Stimulated activated CD8-positive, alpha-beta memory T cell treated with anti-CD3 and anti-CD28 coated beads, Interleukin-15, amount 100 ng/mL, for 24 hours (primary cell): ENCODE data around the gene RELN.
"Not testable (repeated sequence)": the region's sequence is repeated elsewhere in the genome, so short reads cannot be mapped to it uniquely, and the experiment has no call there.

ENCODE experiments used
- DNase-seq: peaks from one replicate; pipeline ENCODE4 v3.0.0-alpha.2; 2020; ENCODE audit warnings: low read depth

RELN gene

DNA sequence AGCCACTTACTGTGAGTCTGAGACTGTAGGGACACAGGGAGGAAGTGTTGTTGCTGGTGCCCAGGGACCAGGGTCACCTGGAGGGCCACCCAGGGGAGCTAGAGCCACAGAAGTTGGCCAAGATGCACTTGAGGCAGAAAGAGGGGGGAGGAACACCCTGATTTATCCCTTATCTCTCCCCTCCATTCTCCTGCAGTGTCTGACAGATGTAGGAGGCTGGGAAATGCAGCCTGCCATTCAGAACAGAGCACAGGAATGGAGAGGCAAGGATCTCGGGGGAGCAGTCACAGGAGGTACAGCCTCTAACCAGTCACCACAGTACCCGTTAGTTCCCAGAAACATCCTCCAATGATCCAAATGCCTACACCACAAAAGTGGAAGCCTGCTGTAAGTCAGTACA lies 425.0 kb downstream of the RELN start:
- DNase-seq = no peak

- DNase-seq = no peak
Observed at GRCh38 chr7:103560136-103560535, 429.3 kb downstream of the RELN start.

- no peak for DNase-seq
Observed at GRCh38 chr7:103551016-103551415, 438.4 kb downstream of the RELN start.

DNA sequence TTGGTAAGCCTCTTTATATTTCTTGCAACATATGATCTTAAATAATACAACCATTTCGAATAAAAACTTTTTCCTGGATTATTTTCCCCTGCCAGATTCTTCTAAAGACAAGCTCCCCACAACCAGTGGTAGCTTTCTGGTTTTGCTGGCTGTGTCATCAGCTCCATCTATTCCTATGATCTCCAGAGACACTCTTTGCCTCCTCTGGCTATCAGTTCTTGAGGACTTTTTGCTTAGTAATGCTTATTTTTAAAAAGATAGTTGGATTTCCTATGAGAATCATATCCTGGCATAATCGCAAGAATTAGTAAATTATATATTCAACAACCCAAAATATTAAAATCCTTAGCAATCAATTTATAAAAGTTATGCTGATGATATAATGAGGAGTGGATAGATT lies 439.7 kb downstream of the RELN start:
- DNase-seq = no peak

DNA sequence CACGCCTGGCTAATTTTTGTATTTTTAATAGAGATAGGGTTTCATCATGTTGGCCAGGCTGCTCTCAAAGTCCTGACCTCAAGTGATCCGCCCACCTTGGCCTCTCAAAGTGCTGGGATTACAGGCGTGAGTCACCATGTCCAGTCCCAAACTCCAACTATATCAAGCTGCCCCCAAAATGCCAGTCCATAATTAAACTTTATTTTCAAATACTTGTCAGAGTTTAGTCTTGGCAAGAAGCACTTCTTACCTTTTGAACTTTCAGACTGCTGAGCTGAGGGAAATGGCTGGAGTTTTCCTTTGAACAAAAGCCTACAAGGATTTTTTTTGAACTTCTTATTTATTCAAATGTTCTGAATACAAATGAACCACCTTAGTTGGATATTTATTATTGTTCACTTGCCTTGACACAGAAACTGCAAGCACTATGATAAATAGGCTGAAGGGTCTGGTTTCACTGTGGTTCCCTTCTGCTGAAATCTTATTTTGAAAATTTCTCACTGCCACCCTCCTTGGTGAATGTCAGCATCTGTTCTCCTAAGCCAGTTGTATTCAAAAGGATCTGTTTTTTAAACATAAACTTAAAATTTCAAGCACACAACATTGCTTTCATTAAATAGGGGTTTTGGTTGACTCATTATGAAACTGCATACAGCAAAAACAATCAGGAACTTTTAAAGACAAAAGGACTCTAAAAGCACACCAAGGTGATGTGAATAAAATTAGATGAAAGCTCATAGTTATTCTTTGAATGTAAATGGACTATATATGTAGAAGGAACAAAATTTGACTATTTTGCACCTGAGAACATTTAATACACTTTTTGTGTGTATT lies 441.8 kb downstream of the RELN start:
- no peak for DNase-seq

- DNase-seq = no peak
Observed at GRCh38 chr7:103542470-103542869, 447.0 kb downstream of the RELN start.

DNA sequence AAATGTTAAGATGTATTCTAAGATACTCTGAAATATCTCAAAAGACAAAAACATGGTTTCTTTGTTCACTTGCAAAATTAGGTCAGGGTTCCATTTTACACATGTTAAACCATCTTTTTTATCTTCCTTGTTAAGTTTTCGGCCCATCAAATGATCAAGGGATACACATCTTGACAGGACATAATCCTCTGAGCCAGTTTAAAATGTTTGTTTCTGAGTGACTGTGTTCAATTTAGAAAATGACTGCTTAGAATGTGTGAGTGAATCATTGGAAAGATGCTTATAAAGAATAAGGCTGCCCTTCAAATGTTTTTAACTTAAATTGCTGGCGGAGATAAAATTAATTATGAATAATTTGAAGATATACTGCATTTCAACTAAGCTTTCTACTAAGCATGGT lies 447.5 kb downstream of the RELN start:
- DNase-seq = no peak

- no peak for DNase-seq
Observed at GRCh38 chr7:103541026-103541425, 448.4 kb downstream of the RELN start.

DNA sequence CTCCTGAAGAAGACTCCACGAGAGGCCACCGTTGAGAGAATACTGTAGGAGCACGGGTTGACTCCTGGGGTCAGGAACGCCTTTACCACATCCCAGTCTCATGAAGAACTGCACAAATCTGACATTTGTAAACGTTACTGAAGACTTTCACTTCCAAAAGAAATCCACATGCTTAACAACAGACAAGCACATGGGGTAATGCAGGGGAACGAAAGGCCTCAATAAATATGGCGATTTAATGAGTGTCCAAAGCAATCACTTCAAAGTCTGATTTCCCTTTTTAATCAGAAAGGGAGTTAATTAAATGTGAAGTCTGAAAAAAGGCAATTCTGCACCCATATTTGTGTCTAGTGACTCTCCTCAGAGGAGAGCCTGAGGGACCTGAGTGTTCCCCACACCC lies 449.1 kb downstream of the RELN start:
- DNase-seq = no peak

- no peak for DNase-seq
Observed at GRCh38 chr7:103539875-103540274, 449.6 kb downstream of the RELN start.

GRCh38 chr7:103538964-103539709 lies 450.3 kb downstream of the RELN start:
- no peak for DNase-seq

GRCh38 chr7:103533761-103534160 lies 455.7 kb downstream of the RELN start:
- no peak for DNase-seq

DNA sequence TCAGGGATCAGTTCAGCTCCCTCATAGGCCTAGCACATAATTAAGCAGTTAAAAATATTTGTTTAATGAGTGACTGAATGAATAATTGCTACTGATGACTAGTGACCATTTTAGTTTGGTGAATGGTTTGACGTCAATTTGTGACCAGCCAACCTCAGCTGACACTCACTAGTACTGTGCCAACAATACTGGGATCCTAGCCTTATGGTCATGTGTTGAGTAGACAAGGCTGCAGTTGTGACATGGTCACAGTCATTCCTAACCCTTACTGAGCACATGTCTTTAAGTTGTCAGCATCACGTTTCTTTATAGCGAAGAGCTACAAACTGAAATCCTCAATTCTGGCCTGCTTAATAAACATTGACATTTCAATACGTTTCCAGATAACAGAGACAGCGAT lies 456.5 kb downstream of the RELN start:
- no peak for DNase-seq

DNA sequence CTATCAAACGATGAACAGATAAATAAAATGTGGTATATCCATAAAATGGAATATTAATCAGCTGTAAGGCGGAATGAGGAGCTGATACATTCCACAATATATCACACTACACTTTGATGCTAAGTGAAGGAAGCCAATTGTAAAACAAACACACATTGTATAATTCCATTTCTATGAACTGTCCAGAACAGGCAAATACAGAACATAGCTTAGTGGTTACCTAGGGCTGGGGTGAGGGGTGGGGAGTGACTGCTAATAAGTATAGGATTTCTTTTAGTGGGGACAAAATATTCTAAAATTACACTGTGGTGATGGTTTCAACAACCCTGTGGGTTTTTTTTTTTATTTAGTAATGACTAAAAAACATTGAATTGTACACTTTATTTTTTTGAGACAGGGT lies 461.3 kb downstream of the RELN start:
- no peak for DNase-seq

GRCh38 chr7:103525937-103526336 lies 463.5 kb downstream of the RELN start:
- DNase-seq = no peak

DNA sequence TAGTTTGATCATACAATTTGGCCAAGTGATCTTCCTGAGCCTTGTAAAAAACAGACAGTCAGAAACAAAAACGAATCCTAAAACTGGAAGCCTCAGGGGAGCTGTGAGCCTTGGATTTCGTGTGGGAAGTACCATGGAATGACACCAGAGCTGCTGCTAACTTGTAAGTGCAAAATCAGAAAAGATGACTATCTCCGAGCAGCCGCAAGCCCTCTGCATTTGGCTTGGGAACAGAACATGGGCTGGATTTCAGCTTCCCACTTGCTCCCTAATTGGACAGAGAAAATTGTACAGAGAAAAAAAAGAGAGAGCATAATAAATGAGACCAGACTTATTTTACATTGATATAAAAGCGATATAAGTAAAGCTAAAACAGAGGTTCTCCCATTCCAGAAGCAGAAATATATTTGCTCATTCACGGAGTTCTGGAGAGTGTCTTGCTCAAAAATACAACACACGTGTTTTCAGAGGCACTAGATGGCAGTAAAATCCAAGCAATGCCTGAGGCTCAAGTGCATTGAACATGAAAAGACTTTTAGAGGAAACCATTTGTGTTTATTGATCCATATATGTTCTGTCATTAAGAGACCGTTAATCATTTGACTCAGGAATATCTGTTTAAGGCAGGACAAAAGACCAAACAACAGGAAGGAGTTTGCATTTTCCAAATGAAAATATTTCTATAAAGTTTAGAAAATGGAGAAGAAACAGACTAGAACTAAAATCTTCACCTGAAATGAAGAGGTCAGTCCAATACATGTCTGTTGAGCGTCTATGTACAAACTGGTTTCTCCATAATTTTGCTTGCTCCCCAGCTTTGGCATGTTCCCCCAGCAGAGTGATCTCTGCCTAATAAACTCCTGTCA lies 465.2 kb downstream of the RELN start:
- no peak for DNase-seq

- no peak for DNase-seq
Observed at GRCh38 chr7:103521937-103522336, 467.5 kb downstream of the RELN start.

DNA sequence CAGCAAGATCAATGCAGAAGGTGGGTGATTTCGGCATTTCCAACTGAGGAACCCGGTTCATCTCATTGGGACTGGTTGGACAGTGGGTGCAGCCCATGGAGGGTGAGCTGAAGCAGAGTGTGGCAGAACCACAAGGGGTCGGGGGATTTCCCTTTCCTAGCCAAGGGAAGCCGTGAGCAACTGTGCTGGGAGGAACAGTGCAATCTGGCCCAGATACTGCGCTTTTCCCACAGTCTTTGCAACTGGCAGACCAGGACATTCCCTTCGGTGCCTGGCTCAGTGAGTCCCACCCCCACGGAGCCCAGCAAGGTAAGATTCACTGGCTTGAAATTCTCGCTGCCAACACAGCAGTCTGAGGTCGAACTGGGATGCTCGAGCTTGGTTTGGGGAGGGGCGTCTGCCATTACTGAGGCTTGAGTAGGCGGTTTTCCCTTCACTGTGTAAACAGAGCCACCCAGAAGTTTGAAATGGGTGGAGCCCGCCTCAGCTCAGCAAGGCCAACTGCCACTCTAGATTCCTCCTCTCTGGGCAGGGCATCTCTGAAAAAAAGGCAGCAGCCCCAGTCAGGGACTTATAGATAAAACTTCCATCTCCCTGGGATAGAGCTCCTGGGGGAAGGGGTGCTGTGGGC lies 484.8 kb downstream of the RELN start:
- DNase-seq = no peak

GRCh38 chr7:103501206-103501605 lies 488.3 kb downstream of the RELN start:
- DNase-seq = no peak

- no peak for DNase-seq
Observed at GRCh38 chr7:103499976-103500375, 489.5 kb downstream of the RELN start.

GRCh38 chr7:103487419-103487818 lies 502.0 kb downstream of the RELN start:
- no peak for DNase-seq

GRCh38 chr7:103486873-103487272 lies 502.6 kb downstream of the RELN start:
- DNase-seq = not testable (repeated sequence)
